Measurements from ENCODE around the gene SLC31A2. TPM values are rescaled to one million over a fixed set of nuclear protein-coding genes. Genes with fewer than 3 reads are reported as not detected.
"Not testable (repeated sequence)": the region's sequence is repeated elsewhere in the genome, so short reads cannot be mapped to it uniquely, and the experiment has no call there.

The SLC31A2 gene
- 10 to 100 TPM in 1 of 8 experiments, 1 to 10 TPM in 4, under 1 TPM in 3; 0.87 to 10.1 (median 1.7) TPM for total RNA-seq

GRCh38 chr9:113150670-113151611 is at the start of gene SLC31A2:
Gene SLC31A2, plus strand, starts transcription at chr9:113151007. Its CDS starts 68 bp downstream, at chr9:113151075.
- 0 to 9% (median 0%) methylated on average over 2 to 21 of the region's 87 CpGs; no CpG with 5 or more reads in 1 of the 10 experiments for WGBS, 10 experiments
- H3K4me3 ChIP-seq: peak within 1 kb of the TSS; percentile 50 to 93 (median 77)
- H3K4me1 ChIP-seq (replicated peaks in 1 of 2): no peaks in the 10 kb centered on the region
- H3K27ac ChIP-seq: peak within 1 kb of the TSS in 1 of 2 donors; percentile 35
- in situ Hi-C loops (cut with MboI; ENCODE audit: low pct_unique_long_range_greater_than_20kb in 2 of 9, low sequenced_read_pairs in 9 of 9, unreplicated experiment in 9 of 9): no loop called here
- ATAC-seq (replicated peaks in 6 of 8): peak; percentile 90 to 99 (median 98)

- H3K4me1 ChIP-seq (replicated peaks in 1 of 2); H3K27ac ChIP-seq; ATAC-seq (replicated peaks in 6 of 8); in situ Hi-C loops (cut with MboI; ENCODE audit: low pct_unique_long_range_greater_than_20kb in 2 of 9, low sequenced_read_pairs in 9 of 9, unreplicated experiment in 9 of 9); H3K4me3 ChIP-seq: not testable (repeated sequence)
- WGBS, 10 experiments: no CpG with 5 or more reads among the region's 6 CpGs
Measured at GRCh38 chr9:113105345-113105744, 45.5 kb upstream of the SLC31A2 start.

GRCh38 chr9:113111065-113111951 is 39.5 kb upstream of the SLC31A2 start:
- H3K4me3 ChIP-seq; H3K4me1 ChIP-seq (replicated peaks in 1 of 2); H3K27ac ChIP-seq; in situ Hi-C loops (cut with MboI; ENCODE audit: low pct_unique_long_range_greater_than_20kb in 2 of 9, low sequenced_read_pairs in 9 of 9, unreplicated experiment in 9 of 9): not testable (repeated sequence)
- WGBS, 10 experiments: 0 to 63% methylated on average over 1 to 2 of the region's 56 CpGs; no CpG with 5 or more reads in 8 of the 10 experiments
- peak; percentile 40 to 81 (median 72) for ATAC-seq (replicated peaks in 6 of 8)

- WGBS, 10 experiments: 0% methylated on average over 1 of the region's 54 CpGs; no CpG with 5 or more reads in 8 of the 10 experiments
- in situ Hi-C loops (cut with MboI; ENCODE audit: low pct_unique_long_range_greater_than_20kb in 2 of 9, low sequenced_read_pairs in 9 of 9, unreplicated experiment in 9 of 9); H3K4me1 ChIP-seq (replicated peaks in 1 of 2); H3K4me3 ChIP-seq; H3K27ac ChIP-seq: not testable (repeated sequence)
- ATAC-seq (replicated peaks in 6 of 8): peak; percentile 48 to 80 (median 69)
Measured at GRCh38 chr9:113112706-113113510, 37.9 kb upstream of the SLC31A2 start.

- H3K4me1 ChIP-seq (replicated peaks in 1 of 2); ATAC-seq (replicated peaks in 6 of 8); in situ Hi-C loops (cut with MboI; ENCODE audit: low pct_unique_long_range_greater_than_20kb in 2 of 9, low sequenced_read_pairs in 9 of 9, unreplicated experiment in 9 of 9); H3K27ac ChIP-seq; H3K4me3 ChIP-seq: not testable (repeated sequence)
- WGBS, 10 experiments: no CpG with 5 or more reads among the region's 6 CpGs
Measured at GRCh38 chr9:113118829-113119228, 32.0 kb upstream of the SLC31A2 start.

- Histone ChIP-seq H3K4me3 (no peak overlapping the region), H3K27ac (no peak overlapping the region), H3K4me1 (replicated peaks in 1 of 2) (no peaks in the 10 kb centered on the region)
- no peak for ATAC-seq (replicated peaks in 6 of 8)
- 0 to 73% (median 38%) methylated on average over 1 to 4 of the region's 4 CpGs for WGBS, 10 experiments
- in situ Hi-C loops (cut with MboI; ENCODE audit: low pct_unique_long_range_greater_than_20kb in 2 of 9, low sequenced_read_pairs in 9 of 9, unreplicated experiment in 9 of 9): loop anchor here in 1 of 9 experiments (25.0 kb wide), 1 partner anchor 163 kb away; no protein-coding TSS in a partner anchor
Measured at GRCh38 chr9:113125386-113126035, 25.3 kb upstream of the SLC31A2 start.

- no peak for ATAC-seq (replicated peaks in 6 of 8)
- H3K4me1 ChIP-seq (replicated peaks in 1 of 2): no peaks in the 10 kb centered on the region
- no peak overlapping the region for H3K27ac ChIP-seq
- in situ Hi-C loops (cut with MboI; ENCODE audit: low pct_unique_long_range_greater_than_20kb in 2 of 9, low sequenced_read_pairs in 9 of 9, unreplicated experiment in 9 of 9): loop anchor here in 1 of 9 experiments (25.0 kb wide), 1 partner anchor 167 kb away; no protein-coding TSS in a partner anchor
- no peak overlapping the region for H3K4me3 ChIP-seq
Measured at GRCh38 chr9:113129466-113129865, 21.3 kb upstream of the SLC31A2 start.

GRCh38 chr9:113129884-113130283 is 20.9 kb upstream of the SLC31A2 start:
- peak in 3 of 8 experiments; percentile 67 to 84 (median 82) for ATAC-seq (replicated peaks in 6 of 8)
- WGBS, 10 experiments: 0 to 49% (median 33%) methylated on average over 1 to 3 of the region's 4 CpGs; no CpG with 5 or more reads in 3 of the 10 experiments
- H3K27ac ChIP-seq: no peak overlapping the region
- H3K4me3 ChIP-seq: no peak overlapping the region
- in situ Hi-C loops (cut with MboI; ENCODE audit: low pct_unique_long_range_greater_than_20kb in 2 of 9, low sequenced_read_pairs in 9 of 9, unreplicated experiment in 9 of 9): loop anchor here in 1 of 9 experiments (25.0 kb wide), 1 partner anchor 168 kb away; no protein-coding TSS in a partner anchor
- no peaks in the 10 kb centered on the region for H3K4me1 ChIP-seq (replicated peaks in 1 of 2)

- ATAC-seq (replicated peaks in 6 of 8): no peak
- Histone ChIP-seq H3K27ac (no peak overlapping the region), H3K4me1 (replicated peaks in 1 of 2) (no peaks in the 10 kb centered on the region), H3K4me3 (no peak overlapping the region)
- in situ Hi-C loops (cut with MboI; ENCODE audit: low pct_unique_long_range_greater_than_20kb in 2 of 9, low sequenced_read_pairs in 9 of 9, unreplicated experiment in 9 of 9): loop anchor here in 1 of 9 experiments (25.0 kb wide), 1 partner anchor 169 kb away; no protein-coding TSS in a partner anchor
- WGBS, 10 experiments: 0 to 33% (median 10%) methylated on average over 1 to 3 of the region's 3 CpGs; no CpG with 5 or more reads in 3 of the 10 experiments
Measured at GRCh38 chr9:113131689-113132151, 19.1 kb upstream of the SLC31A2 start.

- peak in 1 of 8 experiments; percentile 69 for ATAC-seq (replicated peaks in 6 of 8)
- Histone ChIP-seq H3K27ac (no peak overlapping the region), H3K4me3 (no peak overlapping the region), H3K4me1 (replicated peaks in 1 of 2) (no peaks in the 10 kb centered on the region)
- WGBS, 10 experiments: 8 to 83% (median 42%) methylated on average over 2 to 8 of the region's 9 CpGs
- in situ Hi-C loops (cut with MboI; ENCODE audit: low pct_unique_long_range_greater_than_20kb in 2 of 9, low sequenced_read_pairs in 9 of 9, unreplicated experiment in 9 of 9): loop anchor here in 1 of 9 experiments (25.0 kb wide), 1 partner anchor 175 kb away; no protein-coding TSS in a partner anchor
Measured at GRCh38 chr9:113137196-113138168, 13.3 kb upstream of the SLC31A2 start.

- WGBS, 10 experiments: 0 to 83% (median 45%) methylated on average over 1 to 3 of the region's 3 CpGs; no CpG with 5 or more reads in 2 of the 10 experiments
- in situ Hi-C loops (cut with MboI; ENCODE audit: low pct_unique_long_range_greater_than_20kb in 2 of 9, low sequenced_read_pairs in 9 of 9, unreplicated experiment in 9 of 9): loop anchor here in 1 of 9 experiments (25.0 kb wide), 1 partner anchor 176 kb away; no protein-coding TSS in a partner anchor
- H3K4me3 ChIP-seq: no peak overlapping the region
- no peak overlapping the region for H3K27ac ChIP-seq
- no peak for ATAC-seq (replicated peaks in 6 of 8)
- no peaks in the 10 kb centered on the region for H3K4me1 ChIP-seq (replicated peaks in 1 of 2)
Measured at GRCh38 chr9:113138760-113139159, 12.0 kb upstream of the SLC31A2 start.

All from motor neuron (in vitro differentiated cells).